Suprapubic skin (tissue), 4 donors: Measurements from ENCODE around the gene ST3GAL3.

Experiments used
- EP300 ChIP-seq: sonication (generic); formaldehyde crosslinking; IDR thresholded peaks from one replicate; pipeline ENCODE4 v1.6.1; 2017; ENCODE audit warnings: antibody characterized with exemption
- POLR2A ChIP-seq, 2 donors: fragments of 450-650 bp; IDR thresholded peaks; one replicate each; pipeline ENCODE4 v1.6.1; 2017; ENCODE audit warnings: antibody characterized with exemption in 2 of 2, mild to moderate bottlenecking in 2 of 2, moderate library complexity in 2 of 2
- POLR2AphosphoS5 ChIP-seq, 3 donors: sonication (generic); formaldehyde crosslinking; IDR thresholded peaks; one replicate each; pipeline ENCODE4 v1.6.1; 2017; ENCODE audit warnings: antibody characterized with exemption in 3 of 3
- TF ChIP-seq, protein P1 (sequence below), 2 donors: fragments of 200-600 bp in 1 of 2; fragments of 450-650 bp in 1 of 2; sonication (generic) in 1 of 2; IDR thresholded peaks; one replicate each; pipeline ENCODE4 v1.5.1; 2016 to 2019; ENCODE audit warnings: antibody characterized with exemption in 2 of 2, mild to moderate bottlenecking in 1 of 2, moderate library complexity in 1 of 2

DNA sequence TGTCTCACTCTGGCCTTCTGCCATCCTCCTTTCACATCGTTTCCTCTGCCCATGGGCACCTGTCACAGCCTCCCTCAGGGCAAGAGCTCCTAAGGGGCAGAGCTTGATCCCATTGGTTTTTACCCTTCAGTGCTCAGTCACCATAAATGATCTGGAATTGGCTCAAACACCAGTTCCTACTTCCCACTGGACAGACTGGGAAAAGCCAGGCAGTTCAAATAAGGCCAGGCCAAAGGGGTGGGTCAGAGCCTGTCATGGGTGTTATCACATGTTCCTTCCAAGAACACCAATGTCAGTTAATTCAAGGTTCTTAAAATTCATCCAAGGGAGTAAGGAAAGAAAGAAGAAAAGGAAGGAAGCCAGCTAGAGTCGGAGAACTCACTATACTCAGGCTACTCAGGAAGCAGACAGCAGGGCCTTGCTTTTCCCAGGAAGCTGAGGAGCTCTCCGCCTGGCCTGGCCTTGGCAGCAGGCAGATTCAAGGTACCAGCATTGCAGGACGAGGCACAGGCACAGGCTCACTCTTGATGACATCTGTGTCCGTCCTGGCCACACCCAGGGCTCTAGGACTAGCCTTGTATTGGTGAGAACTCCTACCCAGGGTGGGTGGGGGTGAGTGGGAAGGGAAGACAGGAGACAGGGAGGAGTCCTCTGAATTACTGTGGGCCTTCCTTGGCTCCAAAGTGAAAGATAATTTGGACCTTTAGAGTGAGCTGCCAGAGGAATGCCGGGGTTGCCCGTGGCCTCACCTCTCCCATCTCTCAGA is 194.0 kb downstream of the ST3GAL3 start:
- TF ChIP-seq POLR2A (IDR thresholded peaks at IDR 0.05) = no peak
- TF ChIP-seq, protein P1, sequence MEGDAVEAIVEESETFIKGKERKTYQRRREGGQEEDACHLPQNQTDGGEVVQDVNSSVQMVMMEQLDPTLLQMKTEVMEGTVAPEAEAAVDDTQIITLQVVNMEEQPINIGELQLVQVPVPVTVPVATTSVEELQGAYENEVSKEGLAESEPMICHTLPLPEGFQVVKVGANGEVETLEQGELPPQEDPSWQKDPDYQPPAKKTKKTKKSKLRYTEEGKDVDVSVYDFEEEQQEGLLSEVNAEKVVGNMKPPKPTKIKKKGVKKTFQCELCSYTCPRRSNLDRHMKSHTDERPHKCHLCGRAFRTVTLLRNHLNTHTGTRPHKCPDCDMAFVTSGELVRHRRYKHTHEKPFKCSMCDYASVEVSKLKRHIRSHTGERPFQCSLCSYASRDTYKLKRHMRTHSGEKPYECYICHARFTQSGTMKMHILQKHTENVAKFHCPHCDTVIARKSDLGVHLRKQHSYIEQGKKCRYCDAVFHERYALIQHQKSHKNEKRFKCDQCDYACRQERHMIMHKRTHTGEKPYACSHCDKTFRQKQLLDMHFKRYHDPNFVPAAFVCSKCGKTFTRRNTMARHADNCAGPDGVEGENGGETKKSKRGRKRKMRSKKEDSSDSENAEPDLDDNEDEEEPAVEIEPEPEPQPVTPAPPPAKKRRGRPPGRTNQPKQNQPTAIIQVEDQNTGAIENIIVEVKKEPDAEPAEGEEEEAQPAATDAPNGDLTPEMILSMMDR (IDR thresholded peaks at IDR 0.05) = no peak
- no peak for TF ChIP-seq EP300
- no peak for TF ChIP-seq POLR2AphosphoS5 (IDR thresholded peaks at IDR 0.05)
